SK-N-SH (cell line): ENCODE results near the gene FAM3C. TPM values are rescaled to one million over a fixed set of nuclear protein-coding genes. Genes with fewer than 3 reads are reported as not detected.

Source experiments
- CTCF ChIA-PET: fragments of 300-600, 350-600 bp; formaldehyde crosslinking; extraction: SDS; loops from one replicate; lab custom pipeline; 2021; lab: Yijun Ruan, JAX
- POLR2A ChIA-PET: fragments of 350-600 bp; sonication (Branson Sonifier 250); formaldehyde crosslinking; extraction: SDS; loops from one replicate; lab custom pipeline; 2020; ENCODE audit warnings: antibody characterized with exemption, inconsistent platforms; lab: Yijun Ruan, JAX
- DNase-seq: peaks from one replicate; pipeline ENCODE4 v3.0.0; 2012
- H2AFZ ChIP-seq: fragments of 200-600 bp; sonication (generic); 2 replicates; pipeline ENCODE4 v1.8.1; 2016; ENCODE audit warnings: antibody characterized with exemption, mild to moderate bottlenecking, low read depth
- H3F3A ChIP-seq: fragments of 200-600 bp; sonication (generic); replicated peaks from 2 replicates; pipeline ENCODE3; 2016; ENCODE audit warnings: antibody characterized with exemption, mild to moderate bottlenecking; ENCODE audit not compliant: insufficient read depth
- H3K27ac ChIP-seq, 2 experiments: fragments of 200-500 bp in 1 of 2; fragments of 200-600 bp in 1 of 2; sonication (Bioruptor generic) in 1 of 2; sonication (generic), shearing (Covaris generic) in 1 of 2; 2 replicates each; pipeline versions ENCODE4 v1.5.1 to v1.6.1; 2014 to 2016; ENCODE audit warnings: low read depth in 2 of 2, inconsistent platforms in 1 of 2, low read length in 1 of 2, mild to moderate bottlenecking in 1 of 2, mixed read lengths in 1 of 2
- H3K27me3 ChIP-seq: fragments of 200-600 bp; sonication (generic), shearing (Covaris generic); 2 replicates; pipeline ENCODE4 v1.6.1; 2016; ENCODE audit warnings: mixed run types; ENCODE audit not compliant: insufficient read depth
- H3K36me3 ChIP-seq, 2 experiments: fragments of 200-500 bp in 1 of 2; fragments of 200-600 bp in 1 of 2; sonication (Bioruptor generic) in 1 of 2; sonication (generic) in 1 of 2; replicated peaks in 1 of 2; 2 replicates each; pipeline versions ENCODE3 to v1.5.1; 2014 to 2016; ENCODE audit warnings: low read length in 1 of 2, mild to moderate bottlenecking in 1 of 2; ENCODE audit not compliant: insufficient read depth in 2 of 2, control insufficient read depth in 1 of 2
- H3K4me1 ChIP-seq, 2 experiments: fragments of 200-500 bp in 1 of 2; fragments of 200-600 bp in 1 of 2; sonication (Bioruptor generic) in 1 of 2; sonication (generic), shearing (Covaris generic) in 1 of 2; 2 replicates each; pipeline versions ENCODE4 v1.5.1 to v1.6.1; 2014 to 2016; ENCODE audit warnings: low read depth in 1 of 2, low read length in 1 of 2, mixed run types in 1 of 2; ENCODE audit not compliant: insufficient read depth in 2 of 2, control insufficient read depth in 1 of 2
- H3K4me2 ChIP-seq: fragments of 200-600 bp; sonication (generic), shearing (Covaris generic); 2 replicates; pipeline ENCODE4 v1.6.1; 2017; ENCODE audit warnings: mixed run types
- H3K4me3 ChIP-seq, 2 experiments: fragments of 200-500 bp in 1 of 2; fragments of 200-600 bp in 1 of 2; sonication (Bioruptor generic) in 1 of 2; sonication (generic), shearing (Covaris generic) in 1 of 2; 2 replicates each; pipeline versions ENCODE4 v1.5.1 to v1.8.1; 2014 to 2016; ENCODE audit warnings: low read depth in 2 of 2, inconsistent platforms in 1 of 2, low read length in 1 of 2, mild to moderate bottlenecking in 1 of 2, mixed read lengths in 1 of 2, moderate library complexity in 1 of 2
- H3K79me2 ChIP-seq: fragments of 200-600 bp; sonication (generic); 2 replicates; pipeline ENCODE4 v1.8.1; 2017; ENCODE audit warnings: mild to moderate bottlenecking; ENCODE audit not compliant: insufficient read depth
- H3K9ac ChIP-seq: fragments of 200-600 bp; sonication (generic); 2 replicates; pipeline ENCODE4 v1.6.1; 2017; ENCODE audit warnings: mixed run types
- H3K9me2 ChIP-seq: fragments of 200-600 bp; sonication (generic); 2 replicates; pipeline ENCODE4 v1.6.1; 2017; ENCODE audit warnings: mixed run types
- H3K9me3 ChIP-seq: fragments of 200-600 bp; sonication (generic); 2 replicates; pipeline ENCODE4 v1.6.1; 2017; ENCODE audit warnings: mixed run types, mild to moderate bottlenecking, moderate library complexity
- H4K20me1 ChIP-seq: fragments of 200-600 bp; sonication (generic); 2 replicates; pipeline ENCODE4 v1.6.1; 2017; ENCODE audit warnings: mild to moderate bottlenecking, mixed run types; ENCODE audit not compliant: insufficient read depth
- CTCF ChIP-seq: fragments of 200-600 bp; sonication (generic); IDR thresholded peaks from 2 replicates; pipeline ENCODE4 v1.6.1; 2017; ENCODE audit warnings: antibody characterized with exemption, mild to moderate bottlenecking, moderate library complexity
- EZH2phosphoT487 ChIP-seq: fragments of 200-600 bp; sonication (generic); IDR thresholded peaks from 2 replicates; pipeline ENCODE4 v1.6.1; 2017; ENCODE audit warnings: low read depth, mixed run types, mild to moderate bottlenecking, antibody characterized with exemption, moderate library complexity, borderline replicate concordance
- FOXJ3 ChIP-seq: sonication (generic); formaldehyde crosslinking; IDR thresholded peaks from 2 replicates; pipeline ENCODE4 v1.5.1; 2020; ENCODE audit warnings: mild to moderate bottlenecking, missing genetic modification reagents
- GABPA ChIP-seq: IDR thresholded peaks from 2 replicates; pipeline ENCODE4 v1.4.0; 2012; ENCODE audit warnings: low read depth, mild to moderate bottlenecking
- MEF2A ChIP-seq: IDR thresholded peaks from 2 replicates; pipeline ENCODE4 v1.4.0; 2012; ENCODE audit warnings: low read depth, borderline replicate concordance
- MXI1 ChIP-seq: IDR thresholded peaks from 2 replicates; pipeline ENCODE4 v1.6.1; 2012; ENCODE audit warnings: mild to moderate bottlenecking, low read depth, low read length, improper control_type of control experiment
- NRF1 ChIP-seq: IDR thresholded peaks from 2 replicates; pipeline ENCODE4 v1.6.1; 2012; ENCODE audit warnings: low read depth, mild to moderate bottlenecking, low read length
- PBX3 ChIP-seq: IDR thresholded peaks from 2 replicates; pipeline ENCODE4; 2012
- RAD21 ChIP-seq: IDR thresholded peaks from 2 replicates; pipeline ENCODE4 v1.6.1; 2012; ENCODE audit warnings: mild to moderate bottlenecking, low read length
- RCOR1 ChIP-seq: fragments of 150-350 bp; IDR thresholded peaks from 2 replicates; pipeline ENCODE4 v1.6.1; 2017; ENCODE audit warnings: antibody characterized with exemption, low read length
- RFX5 ChIP-seq: IDR thresholded peaks from 2 replicates; pipeline ENCODE4 v1.6.1; 2012; ENCODE audit warnings: mild to moderate bottlenecking, improper control_type of control experiment, low read length
- SIN3A ChIP-seq: IDR thresholded peaks from 2 replicates; pipeline ENCODE4 v1.6.1; 2012; ENCODE audit warnings: low read depth, mild to moderate bottlenecking, low read length, moderate library complexity, borderline replicate concordance
- TCF12 ChIP-seq: IDR thresholded peaks from 2 replicates; pipeline ENCODE4 v1.4.0; 2012
- TEAD4 ChIP-seq: IDR thresholded peaks from 2 replicates; pipeline ENCODE4 v1.4.0; 2012; ENCODE audit warnings: mild to moderate bottlenecking, borderline replicate concordance; ENCODE audit not compliant: insufficient read depth
- WGBS: methylation state at CpG from one replicate; pipeline ENCODE4 v1.1.6; 2017; ENCODE audit warnings: low lambda C conversion rate; 5-methylcytosine and 5-hydroxymethylcytosine counted together
- polyA plus RNA-seq, 3 experiments: library from polyadenylated mRNA; depleted of rRNA; stranded (reverse); fragments of >200 nt; gene quantifications; 2 replicates each; pipeline ENCODE4 v1.2.3, GENCODE V29; 2012

FAM3C gene
- polyA plus RNA-seq, 1 of the 3 experiments (the other 2 are of a cell fraction): 80.0 TPM

- no peak for TF ChIP-seq NRF1
- TF ChIP-seq FOXJ3: no peak
- peak; percentile 85 for TF ChIP-seq MEF2A
- no peak for TF ChIP-seq RAD21
- TF ChIP-seq TCF12: peak; percentile 85
- TF ChIP-seq MXI1: no peak
- TF ChIP-seq RFX5: no peak
- TF ChIP-seq RCOR1: no peak
- TF ChIP-seq PBX3: peak; percentile 81
- TF ChIP-seq TEAD4: no peak
- TF ChIP-seq, all 33 proteins: peak for 5
These were observed 23.6 kb downstream of the FAM3C start (continued) for GRCh38 chr7:121372376-121373010.

GRCh38 chr7:121371883-121372282, 24.2 kb downstream of the FAM3C start:
- TF ChIP-seq EZH2phosphoT487 (no peak), RAD21 (no peak), CTCF (no peak), NRF1 (no peak), GABPA (no peak), TEAD4 (no peak), SIN3A (no peak)
- TF ChIP-seq, all 33 proteins: peak for 0
- Histone ChIP-seq H2AFZ (no peak overlapping the region), H3K4me3 (no peak overlapping the region), H3K79me2 (peaks cover 26% of the 10 kb centered on the region), H3K4me2 (no peak overlapping the region), H3K9ac (no peak overlapping the region), H4K20me1 (no peaks in the 10 kb centered on the region), H3K27me3 (no peaks in the 10 kb centered on the region), H3F3A (peaks cover 21% of the 10 kb centered on the region), H3K27ac (peak overlapping the region; percentile 21 to 66; a peak in 2 of 4 replicates), H3K36me3 (peaks cover 65 to 76% of the 10 kb centered on the region in 2 experiments), H3K4me1 (peaks cover 4 to 35% of the 10 kb centered on the region in 2 experiments; a peak in 3 of 4 replicates), H3K9me3 (no peaks in the 10 kb centered on the region), H3K9me2 (no peaks in the 10 kb centered on the region)
- ChIA-PET CTCF (interaction anchor here (0.9 to 2.5 kb wide), 5 partner anchors 10 to 175 kb away, joined by 3 to 14 read pairs (median 4); partner anchors contain the start of gene FAM3C), POLR2A (no interaction called here)
- no peak for DNase-seq
- WGBS: 69% methylated on average over 2 of the region's 2 CpGs
